H9 (cell line): ENCODE measurements around the gene ZNF664. TPM values are rescaled to one million over a fixed set of nuclear protein-coding genes. Genes with fewer than 3 reads are reported as not detected.

Source experiments
- DNase-seq: peaks from one replicate; pipeline ENCODE4 v3.0.0-alpha.2; 2017
- H2AFZ ChIP-seq: one replicate; pipeline ENCODE4 v1.6.1; 2013; ENCODE audit warnings: mild to moderate bottlenecking, low read length, control low read depth, moderate library complexity
- H2AK5ac ChIP-seq: 2 replicates; pipeline ENCODE4 v1.6.1; 2013; ENCODE audit warnings: low read length, control low read depth, mixed read lengths; ENCODE audit not compliant: insufficient read length
- H2BK120ac ChIP-seq: one replicate; pipeline ENCODE4 v1.6.1; 2013; ENCODE audit warnings: low read depth, mild to moderate bottlenecking, low read length, control low read depth, inconsistent platforms; ENCODE audit not compliant: poor library complexity, severe bottlenecking
- H2BK12ac ChIP-seq: 2 replicates; pipeline ENCODE4 v1.6.1; 2013; ENCODE audit warnings: low read length, control low read depth, mixed read lengths, low read depth; ENCODE audit not compliant: insufficient read length
- H2BK15ac ChIP-seq: 2 replicates; pipeline ENCODE4 v1.6.1; 2013; ENCODE audit warnings: low read depth, low read length, control low read depth
- H2BK20ac ChIP-seq: one replicate; pipeline ENCODE4 v1.6.1; 2013; ENCODE audit warnings: low read depth, mild to moderate bottlenecking, low read length, control low read depth, inconsistent platforms; ENCODE audit not compliant: poor library complexity, severe bottlenecking
- H2BK5ac ChIP-seq: 2 replicates; pipeline ENCODE4 v1.6.1; 2013; ENCODE audit warnings: low read length, control low read depth, mixed read lengths; ENCODE audit not compliant: insufficient read length
- H3K14ac ChIP-seq: 2 replicates; pipeline ENCODE4 v1.6.1; 2013; ENCODE audit warnings: low read length, control low read depth; ENCODE audit not compliant: insufficient read depth
- H3K18ac ChIP-seq: 2 replicates; pipeline ENCODE4 v1.6.1; 2013; ENCODE audit warnings: low read depth, mild to moderate bottlenecking, mixed read lengths, low read length, control low read depth; ENCODE audit not compliant: insufficient read length
- H3K23ac ChIP-seq: 2 replicates; pipeline ENCODE4 v1.6.1; 2013; ENCODE audit warnings: low read length, control low read depth, mixed read lengths, low read depth; ENCODE audit not compliant: insufficient read length
- H3K23me2 ChIP-seq: 2 replicates; pipeline ENCODE4 v1.6.1; 2013; ENCODE audit warnings: low read depth, mild to moderate bottlenecking, mixed read lengths, low read length, control low read depth; ENCODE audit not compliant: insufficient read length, poor library complexity, severe bottlenecking
- H3K27ac ChIP-seq: 2 replicates; pipeline ENCODE4 v1.5.1; 2013; ENCODE audit warnings: low read length, control low read depth, mixed read lengths, low read depth; ENCODE audit not compliant: insufficient read length
- H3K27me3 ChIP-seq: 2 replicates; pipeline ENCODE4 v1.6.1; 2013; ENCODE audit warnings: low read length, control low read depth, inconsistent platforms; ENCODE audit not compliant: insufficient read depth
- H3K4ac ChIP-seq: 2 replicates; pipeline ENCODE4 v1.6.1; 2013; ENCODE audit warnings: low read depth, mild to moderate bottlenecking, control low read depth, inconsistent platforms, low read length, moderate library complexity
- H3K4me1 ChIP-seq: 2 replicates; pipeline ENCODE4 v1.6.1; 2013; ENCODE audit warnings: low read length, control low read depth, inconsistent platforms; ENCODE audit not compliant: insufficient read depth
- H3K4me2 ChIP-seq: 2 replicates; pipeline ENCODE4 v1.6.1; 2013; ENCODE audit warnings: low read length, control low read depth, mixed read lengths; ENCODE audit not compliant: insufficient read length, insufficient read depth
- H3K56ac ChIP-seq: 2 replicates; pipeline ENCODE4 v1.6.1; 2013; ENCODE audit warnings: low read depth, mild to moderate bottlenecking, mixed read lengths, low read length, control low read depth; ENCODE audit not compliant: insufficient read length
- H3K79me1 ChIP-seq: 2 replicates; pipeline ENCODE4 v1.6.1; 2013; ENCODE audit warnings: low read depth, mild to moderate bottlenecking, moderate library complexity, low read length, control low read depth, inconsistent platforms; ENCODE audit not compliant: insufficient read depth, poor library complexity, severe bottlenecking
- H3K79me2 ChIP-seq: 2 replicates; pipeline ENCODE4 v1.6.1; 2013; ENCODE audit warnings: low read length, control low read depth, inconsistent platforms; ENCODE audit not compliant: insufficient read depth
- H3K9ac ChIP-seq: 2 replicates; pipeline ENCODE4 v1.6.1; 2013; ENCODE audit warnings: low read length, control low read depth, mixed read lengths; ENCODE audit not compliant: insufficient read length; ENCODE audit errors: extremely low read depth
- H3K9me3 ChIP-seq: one replicate; pipeline ENCODE4 v1.6.1; 2013; ENCODE audit warnings: low read depth, low read length, inconsistent platforms; ENCODE audit not compliant: control insufficient read depth
- H3T11ph ChIP-seq: one replicate; pipeline ENCODE4 v1.6.1; 2013; ENCODE audit warnings: mild to moderate bottlenecking, low read length, control low read depth, inconsistent platforms
- H4K20me1 ChIP-seq: one replicate; pipeline ENCODE4 v1.6.1; 2013; ENCODE audit not compliant: control insufficient read depth, insufficient read length, insufficient read depth
- H4K5ac ChIP-seq: 2 replicates; pipeline ENCODE4 v1.6.1; 2013; ENCODE audit warnings: low read depth, mild to moderate bottlenecking, mixed read lengths, low read length, control low read depth; ENCODE audit not compliant: insufficient read length
- H4K8ac ChIP-seq: replicated peaks from 2 replicates; pipeline ENCODE4 v1.6.1; 2013; ENCODE audit warnings: low read length, control low read depth, mixed read lengths, low read depth; ENCODE audit not compliant: insufficient read length
- H4K91ac ChIP-seq: 2 replicates; pipeline ENCODE4 v1.6.1; 2013; ENCODE audit warnings: low read depth, mild to moderate bottlenecking, moderate library complexity, mixed read lengths, low read length, control low read depth; ENCODE audit not compliant: insufficient read length
- H3K27ac Mint-ChIP-seq, 3 experiments: 2 replicates in 2 of 3; 3 replicates in 1 of 3; pipeline ENCODE4 v1.8.0; 2020 to 2021; ENCODE audit warnings: mixed read lengths in 3 of 3, mild to moderate bottlenecking in 1 of 3, moderate library complexity in 1 of 3
- H3K27me3 Mint-ChIP-seq: 2 replicates; pipeline ENCODE4 v1.8.0; 2021; ENCODE audit warnings: low read depth, mild to moderate bottlenecking, moderate library complexity, mixed read lengths
- H3K36me3 Mint-ChIP-seq, 3 experiments: 2 replicates in 2 of 3; 3 replicates in 1 of 3; pipeline ENCODE4 v1.8.0; 2020 to 2021; ENCODE audit warnings: low read depth in 3 of 3, mixed read lengths in 3 of 3; ENCODE audit not compliant: insufficient read depth in 1 of 3
- H3K4me1 Mint-ChIP-seq, 2 experiments: 2 replicates each; pipeline ENCODE4 v1.8.0; 2020; ENCODE audit warnings: mixed read lengths in 2 of 2
- H3K4me3 Mint-ChIP-seq, 2 experiments: 2 replicates in 1 of 2; 3 replicates in 1 of 2; pipeline ENCODE4 v1.8.0; 2020 to 2021; ENCODE audit warnings: mild to moderate bottlenecking in 2 of 2, mixed read lengths in 2 of 2, moderate library complexity in 1 of 2
- H3K9me3 Mint-ChIP-seq, 2 experiments: 2 replicates in 1 of 2; 3 replicates in 1 of 2; pipeline ENCODE4 v1.8.0; 2020; ENCODE audit warnings: mild to moderate bottlenecking in 2 of 2, mixed read lengths in 2 of 2, moderate library complexity in 1 of 2
- CTCF ChIP-seq: fragments of 200-600 bp; sonication (generic); conservative IDR thresholded peaks from 3 replicates; pipeline ENCODE4 v1.8.0; 2021; ENCODE audit warnings: antibody characterized with exemption, mild to moderate bottlenecking
- WGBS: extraction: QIAGEN DNeasy Blood & Tissue Kit; methylation state at CpG from one replicate; pipeline ENCODE4 v1.1.7; 2013; ENCODE audit warnings: missing lambda C conversion rate, low lambda C conversion rate, mixed read lengths; ENCODE audit not compliant: insufficient read length; ENCODE audit errors: extremely low coverage; 5-methylcytosine and 5-hydroxymethylcytosine counted together
- total RNA-seq: library from RNA; stranded (reverse); gene quantifications from 2 replicates; pipeline ENCODE4 v1.2.1, GENCODE V29; 2021

Gene ZNF664
- total RNA-seq, 1 experiment from 2014 or later, result 29.5 TPM

GRCh38 chr12:124041907-124042306 lies 68.9 kb downstream of the ZNF664 start:
- no peak overlapping the region for H3K27ac ChIP-seq
- H2BK20ac ChIP-seq, result no peak overlapping the region
- no peak overlapping the region for H3K14ac ChIP-seq
- H2BK5ac ChIP-seq, result no peak overlapping the region
- no peak overlapping the region for H2BK12ac ChIP-seq
- 0 out of 2 replicates have a peak, but pooled peaks cover 2% of the 10 kb centered on the region for H3K27me3 Mint-ChIP-seq
- no peak overlapping the region for H3K4ac ChIP-seq
- no peak overlapping the region for H3K9ac ChIP-seq
- no peak overlapping the region for H3K4me3 Mint-ChIP-seq
- no peaks in the 10 kb centered on the region for H4K20me1 ChIP-seq
- H2BK120ac ChIP-seq, result no peak overlapping the region
- no peaks in the 10 kb centered on the region; the same call in 1 of the 2 replicates for H3K4me1 ChIP-seq
- peaks cover 3 to 11% (median 4%) of the 10 kb centered on the region in 3 experiments for H3K36me3 Mint-ChIP-seq
- no peak for DNase-seq
- no peak overlapping the region for H4K5ac ChIP-seq
- H3T11ph ChIP-seq, result no peak overlapping the region
- H2AFZ ChIP-seq, result no peak overlapping the region
- no peak for TF ChIP-seq CTCF
- no peaks in the 10 kb centered on the region for H3K27me3 ChIP-seq
- no peak overlapping the region for H2BK15ac ChIP-seq
- H2AK5ac ChIP-seq, result no peak overlapping the region
- peaks cover 31 to 40% of the 10 kb centered on the region in 2 experiments for H3K4me1 Mint-ChIP-seq
- H3K4me2 ChIP-seq, result no peak overlapping the region
- H3K79me2 ChIP-seq, result no peaks in the 10 kb centered on the region
- H3K27ac Mint-ChIP-seq, result no peak overlapping the region
- H3K56ac ChIP-seq, result no peak overlapping the region
- no peaks in the 10 kb centered on the region for H3K79me1 ChIP-seq
- peaks cover 4 to 8% of the 10 kb centered on the region in 2 experiments for H3K9me3 Mint-ChIP-seq
- no CpG with 5 or more reads among the region's 10 CpGs for WGBS
- H3K9me3 ChIP-seq, result no peaks in the 10 kb centered on the region
- H4K91ac ChIP-seq, result no peak overlapping the region
- no peaks in the 10 kb centered on the region for H3K23me2 ChIP-seq
- no peak overlapping the region for H4K8ac ChIP-seq
- H3K23ac ChIP-seq, result no peak overlapping the region
- no peak overlapping the region for H3K18ac ChIP-seq
